ENCODE data around the gene VAPA.
A peak's percentile ranks its signal among the peaks of the same experiment; 100 is the strongest.

Gene VAPA

GRCh38 chr18:9922592-9923311 is 8.9 kb downstream of the VAPA start:
- Histone ChIP-seq H3K4me1 (ENCODE audit: insufficient read depth, low read length, severe bottlenecking) (peaks cover 98% of the 10 kb centered on the region), H3K4me2 (ENCODE audit: low read length) (peak overlapping the region; percentile 1; the same call in 1 of the 2 replicates), H3F3A (ENCODE audit: insufficient read depth, low read length) (0 out of 2 replicates have a peak, but pooled peaks cover 2% of the 10 kb centered on the region), H4K20me1 (ENCODE audit: insufficient read depth, low read length) (peaks cover 38% of the 10 kb centered on the region), H3K9ac (ENCODE audit: low read length) (no peak overlapping the region), H3K9me3 (ENCODE audit: low read length) (no peaks in the 10 kb centered on the region), H3K36me3 (ENCODE audit: insufficient read depth, low read length) (peaks cover 14% of the 10 kb centered on the region; the same call in 1 of the 2 replicates), H3K79me2 (ENCODE audit: insufficient read depth, low read length) (peaks cover 100% of the 10 kb centered on the region), H2AFZ (ENCODE audit: low read length) (no peak overlapping the region), H3K27me3 (ENCODE audit: insufficient read depth, low read length) (no peaks in the 10 kb centered on the region), H3K4me3 (ENCODE audit: low read depth, low read length, poor library complexity, severe bottlenecking) (no peak overlapping the region), H3K27ac (ENCODE audit: low read depth, low read length, poor library complexity, severe bottlenecking) (no peak overlapping the region), H3K9me2 (ENCODE audit: low read depth, low read length) (no peaks in the 10 kb centered on the region)
- TF ChIP-seq EZH2 (IDR thresholded peaks at IDR 0.05; ENCODE audit: borderline replicate concordance, low read length) (no peak), CTCF (IDR thresholded peaks at IDR 0.05; ENCODE audit: low read length) (no peak)

- Histone ChIP-seq H3K27me3 (ENCODE audit: insufficient read depth, low read length) (no peaks in the 10 kb centered on the region), H3K4me1 (ENCODE audit: insufficient read depth, low read length, severe bottlenecking) (peaks cover 85% of the 10 kb centered on the region), H3K27ac (ENCODE audit: low read depth, low read length, poor library complexity, severe bottlenecking) (no peak overlapping the region), H3K9me3 (ENCODE audit: low read length) (no peaks in the 10 kb centered on the region), H3K4me3 (ENCODE audit: low read depth, low read length, poor library complexity, severe bottlenecking) (no peak overlapping the region), H3K36me3 (ENCODE audit: insufficient read depth, low read length) (peaks cover 14% of the 10 kb centered on the region; the same call in 1 of the 2 replicates), H4K20me1 (ENCODE audit: insufficient read depth, low read length) (peaks cover 36% of the 10 kb centered on the region), H3F3A (ENCODE audit: insufficient read depth, low read length) (0 out of 2 replicates have a peak, but pooled peaks cover under 1% of the 10 kb centered on the region), H3K79me2 (ENCODE audit: insufficient read depth, low read length) (peaks cover 100% of the 10 kb centered on the region), H3K9me2 (ENCODE audit: low read depth, low read length) (no peaks in the 10 kb centered on the region), H3K4me2 (ENCODE audit: low read length) (peak overlapping the region; percentile 21; the same call in 1 of the 2 replicates), H2AFZ (ENCODE audit: low read length) (no peak overlapping the region), H3K9ac (ENCODE audit: low read length) (no peak overlapping the region)
- TF ChIP-seq EZH2 (IDR thresholded peaks at IDR 0.05; ENCODE audit: borderline replicate concordance, low read length) (no peak), CTCF (IDR thresholded peaks at IDR 0.05; ENCODE audit: low read length) (no peak)
Observed at GRCh38 chr18:9924371-9924943, 10.6 kb downstream of the VAPA start.

GRCh38 chr18:9925369-9925768 is 11.6 kb downstream of the VAPA start:
- Histone ChIP-seq H2AFZ (ENCODE audit: low read length) (no peak overlapping the region), H3K27ac (ENCODE audit: low read depth, low read length, poor library complexity, severe bottlenecking) (no peak overlapping the region), H3K4me1 (ENCODE audit: insufficient read depth, low read length, severe bottlenecking) (peaks cover 76% of the 10 kb centered on the region), H3K36me3 (ENCODE audit: insufficient read depth, low read length) (peaks cover 14% of the 10 kb centered on the region; the same call in 1 of the 2 replicates), H3K79me2 (ENCODE audit: insufficient read depth, low read length) (peaks cover 100% of the 10 kb centered on the region), H3K9me2 (ENCODE audit: low read depth, low read length) (no peaks in the 10 kb centered on the region), H4K20me1 (ENCODE audit: insufficient read depth, low read length) (peaks cover 34% of the 10 kb centered on the region), H3K4me3 (ENCODE audit: low read depth, low read length, poor library complexity, severe bottlenecking) (no peak overlapping the region), H3K9ac (ENCODE audit: low read length) (no peak overlapping the region), H3K4me2 (ENCODE audit: low read length) (no peak overlapping the region), H3K27me3 (ENCODE audit: insufficient read depth, low read length) (no peaks in the 10 kb centered on the region), H3K9me3 (ENCODE audit: low read length) (no peaks in the 10 kb centered on the region), H3F3A (ENCODE audit: insufficient read depth, low read length) (no peaks in the 10 kb centered on the region)
- no peak for TF ChIP-seq EZH2 (IDR thresholded peaks at IDR 0.05; ENCODE audit: borderline replicate concordance, low read length)
- TF ChIP-seq CTCF (IDR thresholded peaks at IDR 0.05; ENCODE audit: low read length), result no peak

Measured in OCI-LY1 (cell line).